Gastrocnemius medialis (tissue), 4 donors: ENCODE results near the gene VWA3B. TPM values are rescaled to one million over a fixed set of nuclear protein-coding genes. Genes with fewer than 3 reads are reported as not detected.

Experiments used
- ATAC-seq, 2 donors: fragments of 150-250 bp; one replicate each; pipeline ENCODE4 v1.9.1; 2016
- DNase-seq, 2 donors: peaks; one replicate each; pipeline ENCODE4 v3.0.0-alpha.2; 2019
- H3K27ac ChIP-seq, 4 donors: fragments of 200-600 bp; sonication (generic); 1 replicate in 1 of 4; 2 replicates in 3 of 4; pipeline ENCODE4 v1.5.1; 2016 to 2018; ENCODE audit warnings: mild to moderate bottlenecking in 2 of 4, moderate library complexity in 1 of 4
- H3K27me3 ChIP-seq, 3 donors: fragments of 200-600 bp; sonication (generic) in 2 of 3; 1 replicate in 1 of 3; 2 replicates in 2 of 3; pipeline versions ENCODE4 v1.5.1 to v1.6.0; 2016 to 2019; ENCODE audit warnings: mild to moderate bottlenecking in 1 of 3, moderate library complexity in 1 of 3
- H3K36me3 ChIP-seq, 2 donors: fragments of 200-600 bp; sonication (generic) in 1 of 2; one replicate each; pipeline ENCODE4 v1.5.1; 2017 to 2018
- H3K4me1 ChIP-seq, 2 donors: fragments of 200-600 bp; sonication (generic) in 1 of 2; one replicate each; pipeline ENCODE4 v1.5.1; 2016 to 2017; ENCODE audit warnings: mild to moderate bottlenecking in 2 of 2
- H3K4me3 ChIP-seq, 4 donors: fragments of 200-600 bp; sonication (generic) in 3 of 4; 1 replicate in 1 of 4; 2 replicates in 3 of 4; pipeline ENCODE4 v1.5.1; 2016 to 2019; ENCODE audit warnings: mild to moderate bottlenecking in 2 of 4
- H3K9me3 ChIP-seq, 3 donors: fragments of 200-600 bp; sonication (generic) in 2 of 3; 1 replicate in 1 of 3; 2 replicates in 2 of 3; pipeline ENCODE4 v1.5.1; 2016 to 2019
- CTCF ChIP-seq, 5 experiments: fragments of 450-650 bp in 3 of 5; fragments of 200-600 bp in 2 of 5; sonication (generic) in 2 of 5; IDR thresholded peaks in 4 of 5; conservative IDR thresholded peaks in 1 of 5; 1 replicate in 4 of 5; 2 replicates in 1 of 5; pipeline ENCODE4 v1.5.1; 2016 to 2019; ENCODE audit warnings: antibody characterized with exemption in 5 of 5, mild to moderate bottlenecking in 3 of 5, moderate library complexity in 3 of 5
- POLR2A ChIP-seq, 2 donors: fragments of 450-650 bp; IDR thresholded peaks; one replicate each; pipeline ENCODE4 v1.6.1; 2017; ENCODE audit warnings: antibody characterized with exemption in 2 of 2, mild to moderate bottlenecking in 2 of 2, moderate library complexity in 2 of 2
- in situ Hi-C, 4 donors: fragments of 200-750 bp; cut with MboI; loops; one replicate each; pipeline versions ENCODE4 v1.15.0 to v1.8.0; 2017; ENCODE audit warnings: low sequenced_read_pairs in 4 of 4
- intact Hi-C: fragments of 100-400 bp; cut with DNase I; formaldehyde crosslinking; loops from one replicate; pipeline ENCODE4 v1.15.1; 2023; ENCODE audit warnings: low total_unique reads
- total RNA-seq, 4 donors: library from RNA; depleted of rRNA; stranded (reverse); fragments of >200 nt; gene quantifications; one replicate each; pipeline versions ENCODE4 v1.1.0 to v1.2.3, GENCODE V29; 2016

VWA3B gene
- total RNA-seq, 4 donors from 2014 or later = not detected

DNA sequence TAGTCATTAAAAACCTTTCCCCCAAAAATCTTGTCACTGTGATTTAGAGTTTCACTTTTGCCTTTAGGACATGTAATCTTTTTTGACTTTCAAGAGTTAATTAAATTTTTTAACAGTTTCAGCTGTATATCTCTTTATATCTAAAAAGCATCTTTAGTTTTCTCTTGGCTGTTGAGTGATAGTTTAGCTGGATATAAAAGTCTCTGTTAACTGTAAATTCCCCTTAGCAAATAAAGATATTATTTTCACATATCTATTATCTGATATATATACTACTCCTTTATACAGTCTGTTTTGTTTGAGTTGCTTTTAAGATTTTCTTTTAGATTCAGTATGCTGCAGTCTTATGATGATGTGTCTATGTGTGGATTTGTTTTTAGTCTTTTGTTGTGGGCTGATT lies 160.4 kb downstream of the VWA3B start:
- no peak for DNase-seq

DNA sequence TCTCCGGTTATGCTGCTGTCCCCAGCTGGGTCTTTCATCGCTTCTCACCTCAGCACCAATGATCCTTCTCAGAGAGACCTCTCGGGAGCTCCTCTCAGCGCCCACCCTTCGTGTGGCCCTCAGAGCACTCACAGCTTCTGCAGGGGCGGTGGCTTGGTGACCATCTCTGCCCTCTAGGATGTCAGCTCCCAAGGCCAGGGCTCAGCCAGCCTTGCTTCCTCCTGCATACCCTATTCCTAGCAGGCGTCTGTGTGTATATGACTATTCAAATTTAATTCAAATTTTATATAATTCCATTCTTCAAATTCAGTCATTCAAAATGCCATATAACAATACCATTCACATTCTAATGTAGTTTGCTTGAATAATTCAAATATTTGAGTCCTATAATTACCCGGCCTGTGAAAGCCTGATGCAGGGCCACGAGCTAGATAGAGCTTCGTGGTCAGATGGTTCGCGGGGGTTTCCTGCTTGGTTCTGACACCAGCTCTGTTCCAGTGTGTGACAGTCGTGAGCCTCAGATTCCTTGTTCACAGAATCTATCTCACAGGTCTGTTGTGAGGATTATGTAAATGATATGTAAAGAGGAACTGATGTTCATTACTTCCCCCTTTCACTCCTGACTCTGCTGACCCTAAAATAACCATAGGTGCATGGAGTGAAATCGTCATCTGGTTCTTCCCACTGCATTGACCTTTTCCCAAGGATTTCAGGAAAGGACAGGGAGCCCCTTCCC lies 165.2 kb downstream of the VWA3B start:
- in situ Hi-C loops = loop anchor here in 2 of 4 donors (25.0 kb wide), 1 partner anchor 440 kb away; no protein-coding TSS in a partner anchor
- H3K27ac ChIP-seq = no peak overlapping the region
- H3K36me3 ChIP-seq = no peaks in the 10 kb centered on the region
- no peaks in the 10 kb centered on the region for H3K9me3 ChIP-seq
- no peak for ATAC-seq
- TF ChIP-seq CTCF (IDR thresholded peaks at IDR 0.05 in 4 of 5, conservative IDR thresholded peaks at IDR 0.05 in 1 of 5) (no peak), POLR2A (IDR thresholded peaks at IDR 0.05) (no peak)
- no peaks in the 10 kb centered on the region for H3K4me1 ChIP-seq
- intact Hi-C loops = no loop called here
- no peak overlapping the region for H3K4me3 ChIP-seq
- H3K27me3 ChIP-seq = no peaks in the 10 kb centered on the region
- DNase-seq = no peak

More for the DNA sequence above, 160.4 kb downstream of the VWA3B start:
- no peak for ATAC-seq
- TF ChIP-seq POLR2A (IDR thresholded peaks at IDR 0.05) = no peak
- no peak for TF ChIP-seq CTCF (IDR thresholded peaks at IDR 0.05 in 4 of 5, conservative IDR thresholded peaks at IDR 0.05 in 1 of 5)
- Histone ChIP-seq H3K36me3 (no peaks in the 10 kb centered on the region), H3K27me3 (no peaks in the 10 kb centered on the region), H3K9me3 (no peaks in the 10 kb centered on the region), H3K4me1 (no peaks in the 10 kb centered on the region), H3K27ac (no peak overlapping the region), H3K4me3 (no peak overlapping the region)
- in situ Hi-C loops (no loop called here), intact Hi-C loops (no loop called here)

- Histone ChIP-seq H3K36me3 (no peaks in the 10 kb centered on the region), H3K4me1 (no peaks in the 10 kb centered on the region), H3K27me3 (no peaks in the 10 kb centered on the region), H3K4me3 (no peak overlapping the region), H3K9me3 (no peaks in the 10 kb centered on the region), H3K27ac (no peak overlapping the region)
- no peak for ATAC-seq
- TF ChIP-seq CTCF (IDR thresholded peaks at IDR 0.05 in 4 of 5, conservative IDR thresholded peaks at IDR 0.05 in 1 of 5) (no peak), POLR2A (IDR thresholded peaks at IDR 0.05) (no peak)
- in situ Hi-C loops (loop anchor here in 2 of 4 donors (25.0 kb wide), 1 partner anchor 441 kb away; no protein-coding TSS in a partner anchor), intact Hi-C loops (no loop called here)
- DNase-seq = no peak
Measured at GRCh38 chr2:98253461-98254070, 166.6 kb downstream of the VWA3B start.

- DNase-seq (no peak), ATAC-seq (no peak)
- no peaks in the 10 kb centered on the region for H3K9me3 ChIP-seq
- in situ Hi-C loops (loop anchor here in 2 of 4 donors (25.0 kb wide), 1 partner anchor 442 kb away; no protein-coding TSS in a partner anchor), intact Hi-C loops (no loop called here)
- H3K36me3 ChIP-seq = no peaks in the 10 kb centered on the region
- no peak for TF ChIP-seq CTCF (IDR thresholded peaks at IDR 0.05 in 4 of 5, conservative IDR thresholded peaks at IDR 0.05 in 1 of 5)
- TF ChIP-seq POLR2A (IDR thresholded peaks at IDR 0.05) = no peak
- no peak overlapping the region for H3K27ac ChIP-seq
- no peak overlapping the region for H3K4me3 ChIP-seq
- no peaks in the 10 kb centered on the region for H3K4me1 ChIP-seq
- no peaks in the 10 kb centered on the region for H3K27me3 ChIP-seq
Measured at GRCh38 chr2:98254504-98255059, 167.6 kb downstream of the VWA3B start.
